GM11168 (cell line): ENCODE results near the gene PCIF1.

ENCODE experiments used
- in situ Hi-C: fragments of 300-500 bp; cut with MboI; formaldehyde crosslinking; loops from one replicate; pipeline ENCODE4 v1.12.0; 2022; ENCODE audit warnings: low sequenced_read_pairs; ENCODE audit not compliant: unreplicated experiment

PCIF1 gene

DNA sequence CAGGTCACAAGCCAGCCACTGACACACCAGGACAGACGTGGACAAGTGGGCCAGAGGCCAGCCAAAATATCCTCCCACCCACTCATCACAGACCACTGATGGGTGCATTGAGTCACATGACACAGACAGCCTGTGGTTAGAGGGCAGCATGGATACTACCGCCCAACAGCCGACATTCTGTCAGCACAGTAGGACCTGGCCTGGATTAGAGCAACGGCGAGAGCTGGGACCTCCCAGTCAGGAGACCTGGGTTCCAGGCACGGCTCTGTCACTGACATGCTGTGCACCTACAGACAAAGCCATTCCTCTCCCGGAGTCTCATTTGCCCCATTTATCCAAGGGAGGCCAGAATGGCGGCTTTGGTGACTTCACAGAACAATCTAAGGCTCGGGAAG lies 29.5 kb downstream of the PCIF1 start:
- in situ Hi-C loops = no loop called here

DNA sequence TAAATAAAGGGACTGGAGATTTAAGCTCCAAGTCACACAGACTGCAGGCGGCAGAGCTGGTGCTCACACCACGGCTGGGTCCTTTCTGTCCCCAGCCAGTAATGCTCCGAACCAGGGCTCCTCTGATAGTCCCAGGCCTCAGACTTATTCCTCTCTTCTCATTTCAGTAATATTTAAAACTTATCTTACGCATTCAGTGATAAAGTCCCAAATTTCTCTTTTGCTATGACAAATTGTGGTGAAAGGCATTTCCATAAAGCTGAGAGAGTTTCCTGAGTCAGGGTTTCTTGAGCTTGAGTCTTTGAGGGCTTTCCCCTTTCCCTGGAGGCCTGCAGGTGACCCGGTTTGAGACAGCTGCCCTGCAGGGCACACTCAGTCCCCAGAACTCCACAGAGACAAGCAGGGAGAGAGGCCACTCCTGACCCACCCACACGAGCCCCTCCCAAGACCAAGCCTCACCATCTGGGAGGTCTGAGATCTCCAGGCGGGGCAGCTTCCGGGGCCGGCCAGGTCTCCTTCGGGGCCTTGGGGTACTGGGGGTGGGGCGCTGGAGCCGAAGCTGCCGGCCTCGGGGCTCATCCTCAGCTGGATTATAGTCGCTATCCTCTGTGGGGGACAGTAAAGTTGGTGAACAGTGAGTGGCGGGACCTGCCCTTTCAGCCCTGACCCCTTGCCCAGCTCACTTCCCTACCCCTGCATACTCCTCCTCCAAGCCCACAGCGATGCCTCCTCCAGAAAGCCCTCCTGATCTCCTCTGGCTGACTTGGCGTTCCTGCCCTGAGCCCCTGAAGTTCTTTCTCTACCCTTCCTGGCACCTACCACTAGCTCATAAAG lies 30.9 kb downstream of the PCIF1 start:
- in situ Hi-C loops = no loop called here

DNA sequence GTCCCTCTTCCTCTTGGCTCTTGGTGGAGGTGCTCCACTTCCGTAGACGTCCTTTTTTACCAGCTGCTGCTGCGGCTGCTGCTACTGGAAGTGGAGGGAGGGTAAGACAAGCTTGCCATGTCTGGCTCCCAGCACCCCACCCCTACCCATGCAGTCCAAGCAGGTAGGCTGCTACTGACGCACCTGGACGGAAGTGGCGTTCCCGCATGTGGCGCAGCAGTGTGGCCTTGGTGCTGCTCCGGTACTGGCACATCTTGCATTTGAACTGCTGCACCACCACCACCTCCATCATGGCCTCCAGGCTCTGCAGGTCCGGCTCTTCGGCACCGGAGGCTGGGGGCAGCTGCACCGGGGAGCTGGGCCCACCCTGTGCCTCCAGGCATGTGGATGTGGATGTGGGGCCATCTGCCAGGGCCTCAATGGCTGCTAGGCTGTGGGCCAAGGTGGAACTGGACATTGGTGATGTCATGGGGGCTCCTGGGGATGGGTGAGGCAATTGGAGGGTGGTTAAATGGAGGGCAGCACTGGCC lies 33.1 kb downstream of the PCIF1 start:
- in situ Hi-C loops = no loop called here

DNA sequence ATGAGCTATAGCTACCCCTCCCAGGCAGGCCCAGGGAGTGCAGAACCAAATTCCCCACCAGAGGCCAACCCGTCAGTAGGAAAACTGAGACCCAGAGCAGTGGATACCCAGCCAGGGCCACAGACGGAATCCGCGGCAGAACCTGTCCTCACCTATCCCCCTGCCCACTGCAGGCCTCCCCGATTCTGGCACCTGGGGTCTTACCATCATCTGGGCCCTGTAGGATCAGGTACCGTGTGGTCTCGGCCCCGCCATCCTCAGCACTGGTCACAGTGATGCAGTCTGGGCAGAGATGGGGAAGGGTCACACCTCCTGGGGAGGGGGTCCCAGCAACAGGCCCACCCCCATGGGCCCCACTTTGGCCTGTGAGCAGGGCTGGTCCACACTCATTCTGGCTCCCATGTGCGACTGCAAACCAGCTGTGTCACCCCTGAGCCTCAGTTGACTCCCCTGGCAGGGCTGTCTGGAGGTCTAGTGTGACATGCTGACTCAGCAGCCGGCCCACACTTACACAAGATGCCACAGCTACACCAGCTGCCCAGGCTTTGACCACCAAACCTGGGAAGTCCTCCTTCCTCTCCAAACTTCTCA lies 33.7 kb downstream of the PCIF1 start:
- in situ Hi-C loops = no loop called here

DNA sequence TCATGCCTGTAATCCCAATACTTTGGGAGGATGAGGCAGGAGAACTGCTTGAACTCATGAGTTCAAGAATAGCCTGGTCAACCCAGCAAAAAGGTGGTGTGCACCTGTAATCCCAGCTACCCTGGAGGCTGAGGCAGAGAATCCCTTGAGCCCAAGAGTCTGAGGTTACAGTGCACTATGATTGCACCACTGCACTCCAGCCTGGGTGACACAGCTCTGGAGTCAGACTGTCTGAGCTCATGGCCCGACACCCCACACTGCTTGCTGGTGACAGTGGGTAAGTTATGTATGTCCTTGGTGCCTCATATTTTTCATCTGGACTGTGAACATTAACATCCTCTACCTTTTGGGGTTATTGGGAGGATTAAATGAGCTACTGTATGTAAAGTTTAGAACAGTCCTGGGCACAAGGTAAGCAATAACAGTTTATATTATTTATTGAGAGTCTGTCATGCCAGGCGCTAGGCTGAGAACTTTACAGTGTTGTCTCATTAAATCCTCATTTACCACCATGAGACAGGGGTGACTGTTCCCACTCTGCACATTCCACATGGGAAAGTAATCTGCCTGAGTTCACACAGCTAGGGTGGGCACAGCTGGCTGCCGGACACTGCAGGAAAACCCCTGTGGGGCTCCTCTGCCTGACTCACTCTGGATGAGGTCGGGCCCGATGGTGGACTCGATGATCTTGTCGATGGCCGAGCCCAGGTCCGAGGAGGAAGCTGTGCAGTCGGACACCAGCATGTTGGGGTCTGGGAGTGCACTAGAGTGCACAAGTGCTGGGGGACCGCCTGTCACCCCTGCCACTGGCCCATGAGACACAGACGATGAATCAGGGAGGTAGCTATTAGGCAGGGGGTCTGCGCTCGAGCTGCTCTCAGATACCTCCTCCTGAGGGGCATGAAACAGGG lies 34.6 kb downstream of the PCIF1 start:
- in situ Hi-C loops = no loop called here

DNA sequence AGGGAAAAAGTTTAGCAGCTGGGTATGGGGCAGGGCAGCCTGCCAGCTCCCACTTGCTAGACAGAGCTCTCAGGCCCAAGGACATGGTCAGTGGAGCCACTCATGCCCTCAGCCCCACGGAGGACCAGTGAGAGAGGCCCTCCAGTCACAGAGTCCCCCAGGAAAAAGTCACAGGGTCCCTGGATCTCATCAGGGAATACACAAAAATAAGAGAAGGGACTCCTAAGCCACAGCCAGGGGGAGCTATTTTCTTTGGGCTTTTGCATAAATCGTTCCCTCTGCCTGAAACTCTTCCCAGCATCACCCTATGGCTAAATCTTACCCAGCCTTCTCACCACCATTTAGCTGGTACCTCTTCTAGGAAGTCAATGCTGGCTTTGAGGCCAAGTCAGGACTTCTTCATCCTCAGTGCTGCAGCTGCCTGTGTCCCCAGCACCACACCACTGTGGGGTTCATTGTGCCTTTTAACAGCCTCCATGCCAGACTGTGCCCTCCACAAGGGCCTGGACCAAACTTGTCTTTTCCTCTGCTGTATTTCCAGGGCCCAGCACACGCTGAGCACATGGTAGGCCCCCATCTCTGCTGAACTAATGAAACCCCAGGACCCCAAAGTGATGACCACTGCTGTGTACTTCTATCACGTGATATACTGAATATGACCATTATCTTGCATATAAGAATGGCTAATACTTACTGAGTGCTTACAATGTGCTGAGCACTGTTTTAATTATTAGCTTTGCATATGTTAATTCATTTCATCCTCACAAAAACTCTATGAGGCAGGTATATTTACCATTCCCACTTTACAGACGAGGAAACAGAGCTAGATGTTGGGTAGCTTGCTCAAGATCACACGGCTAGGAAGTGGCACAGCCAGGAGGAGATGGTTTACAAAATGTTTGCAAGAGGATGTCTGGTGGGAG lies 35.5 kb downstream of the PCIF1 start:
- in situ Hi-C loops = no loop called here

DNA sequence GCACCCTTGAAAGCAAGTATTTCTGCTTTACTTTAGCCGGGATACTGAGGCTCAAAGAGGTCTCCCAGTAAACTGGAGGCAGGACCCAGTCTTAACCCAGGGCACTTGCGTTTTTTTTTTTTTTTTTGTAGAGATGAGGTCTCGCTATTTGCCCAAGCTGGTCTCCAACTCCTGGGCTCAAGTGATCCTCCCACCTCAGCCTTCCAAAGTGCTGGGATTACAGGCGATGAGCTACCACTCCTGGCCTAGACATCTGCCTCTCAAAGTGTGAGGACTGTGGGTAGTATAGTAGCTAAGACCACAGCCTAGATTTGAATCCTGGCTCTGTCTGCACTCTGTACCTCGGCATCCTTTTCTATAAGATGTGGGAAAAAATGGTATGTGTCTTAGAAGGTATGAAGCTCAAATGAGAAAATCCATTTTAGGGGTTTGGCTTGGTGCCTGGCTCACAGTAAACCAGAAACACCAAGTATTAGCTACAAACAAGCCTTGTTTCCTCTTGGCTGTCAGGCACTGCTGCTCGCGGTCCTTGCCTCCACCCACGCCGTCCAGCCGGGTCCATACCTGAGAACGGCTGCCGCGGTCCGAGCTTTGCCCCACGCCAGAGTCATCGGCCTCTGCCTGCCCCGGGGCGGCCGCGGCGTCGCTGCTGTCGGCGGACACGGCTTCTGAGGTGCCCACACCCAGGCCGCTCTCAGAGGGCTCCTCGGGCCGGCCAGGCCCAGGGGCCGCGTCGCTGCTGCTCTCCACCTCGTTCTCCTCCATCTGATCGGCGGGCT lies 36.4 kb downstream of the PCIF1 start:
- in situ Hi-C loops = no loop called here

DNA sequence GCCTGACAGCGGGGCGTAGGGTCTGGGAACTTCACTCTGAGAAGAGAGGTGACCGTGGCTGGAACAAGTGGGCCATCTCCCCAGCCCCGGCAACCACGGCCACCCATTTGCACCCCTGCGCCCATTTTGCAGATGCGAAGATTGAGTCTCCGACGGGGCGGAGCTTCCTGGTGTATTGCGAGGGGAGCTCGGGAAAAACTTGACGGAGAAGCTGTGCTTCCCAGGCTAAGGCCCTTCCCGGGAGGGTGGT lies 36.9 kb downstream of the PCIF1 start:
- in situ Hi-C loops = no loop called here

DNA sequence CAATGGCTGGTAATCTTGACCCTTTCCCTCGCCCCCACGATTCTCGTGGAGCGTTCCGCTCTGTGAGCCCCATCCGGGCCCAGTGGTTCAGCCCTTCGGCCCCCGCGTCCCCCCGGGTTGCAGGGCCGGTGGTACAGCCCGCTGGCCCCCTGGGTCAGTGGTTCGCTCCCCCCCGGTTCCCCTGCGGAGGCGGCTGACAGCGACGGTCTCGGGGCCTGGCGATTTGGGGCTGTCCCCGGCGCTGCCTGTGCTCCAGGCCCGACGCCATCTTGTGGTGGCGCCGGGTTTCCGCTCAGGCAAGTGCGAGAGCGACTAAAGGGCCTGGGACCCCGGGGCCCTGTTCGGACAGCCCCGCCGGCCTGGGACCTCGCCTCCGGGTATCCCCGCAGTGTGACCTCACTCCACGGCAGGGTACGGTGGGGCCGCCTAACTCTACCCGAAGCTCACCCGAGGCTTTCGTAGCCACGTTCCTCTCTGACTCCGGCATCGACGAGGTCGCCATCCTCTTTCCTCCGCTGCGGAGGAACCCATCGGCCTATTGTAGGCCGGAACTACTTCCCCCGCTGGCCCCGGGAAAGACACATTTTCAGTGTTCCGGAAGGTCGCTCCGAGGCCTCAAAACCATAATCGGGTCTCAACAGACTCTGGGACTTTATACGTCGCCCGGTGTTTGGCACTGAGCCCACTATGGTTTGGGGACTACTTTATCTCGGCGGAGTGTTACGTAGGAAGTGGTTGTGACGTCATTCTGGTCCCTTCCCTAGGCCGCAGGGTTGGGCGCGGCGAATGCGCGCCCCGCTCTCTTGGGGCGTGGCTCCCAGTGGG lies 37.4 kb downstream of the PCIF1 start, which contains the start of gene ZNF335:
TSS of gene ZNF335 (minus strand) at position 529 of the 825 bp plus-strand sequence. CDS start 793 bp downstream, outside the sequence.
- in situ Hi-C loops = no loop called here

DNA sequence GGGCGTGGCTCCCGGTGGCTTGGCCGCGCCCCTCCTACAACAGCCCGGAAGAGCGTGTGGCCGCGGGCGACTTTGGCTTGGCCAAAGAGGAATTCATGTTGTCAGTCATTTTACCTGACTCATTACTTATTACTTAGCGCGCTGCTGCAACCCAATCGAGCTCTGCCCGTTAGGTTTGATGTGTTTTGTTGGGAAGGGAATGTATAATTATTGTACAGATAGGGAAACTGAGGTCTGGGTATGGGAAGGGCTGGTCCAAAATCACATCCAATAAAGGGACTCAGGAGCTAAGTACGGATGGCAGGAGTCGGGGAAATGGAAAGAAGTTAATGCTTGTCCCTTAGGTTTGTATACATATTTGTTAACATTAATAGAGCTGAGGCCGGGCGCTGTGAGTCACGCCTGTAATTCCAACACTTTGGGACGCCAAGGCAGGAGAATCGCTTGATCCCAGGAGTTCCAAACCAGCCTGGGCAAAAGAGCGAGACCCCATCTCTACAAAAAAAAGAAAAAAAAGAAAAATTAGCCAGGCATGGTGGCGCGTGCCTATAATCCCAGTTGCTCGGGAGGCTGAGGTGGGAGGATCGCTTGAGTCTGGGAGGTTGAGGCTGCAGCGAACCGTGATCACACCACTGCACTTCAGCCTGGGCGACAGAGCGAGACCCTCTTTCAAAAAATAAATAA lies 38.2 kb downstream of the PCIF1 start:
- in situ Hi-C loops = no loop called here

DNA sequence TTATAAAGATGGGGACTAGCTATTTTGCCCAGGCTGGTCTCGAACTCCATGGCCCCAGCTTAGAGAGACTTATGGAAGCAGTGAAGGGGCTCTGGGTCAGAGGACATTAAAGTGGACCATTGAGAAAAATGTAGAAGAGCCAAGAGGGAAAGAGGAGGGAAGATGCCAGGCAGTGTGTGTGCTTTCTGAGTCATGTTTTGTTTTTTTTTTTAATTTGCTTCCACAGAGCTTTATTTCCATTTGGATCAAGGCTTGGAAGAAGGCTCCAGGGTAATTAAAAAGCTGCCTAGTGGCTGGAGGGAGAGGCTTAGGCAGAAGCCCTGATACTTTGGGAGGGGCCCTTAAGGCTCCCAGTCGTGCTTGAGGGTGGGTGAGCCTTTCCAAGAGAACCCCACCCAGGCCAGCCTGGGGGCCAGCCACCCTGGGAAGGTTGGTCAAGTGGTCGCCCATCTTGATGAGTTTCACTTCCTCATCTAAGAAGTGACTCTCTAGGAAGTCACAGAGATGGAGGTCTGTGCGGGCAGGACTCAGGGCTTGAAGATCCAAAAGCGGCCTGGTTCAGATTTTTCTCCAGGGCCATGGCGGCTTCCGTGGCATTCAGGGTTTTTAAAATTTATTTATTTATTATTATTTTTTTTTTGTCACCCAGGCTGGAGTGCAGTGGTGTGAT lies 40.5 kb downstream of the PCIF1 start:
- in situ Hi-C loops = no loop called here

DNA sequence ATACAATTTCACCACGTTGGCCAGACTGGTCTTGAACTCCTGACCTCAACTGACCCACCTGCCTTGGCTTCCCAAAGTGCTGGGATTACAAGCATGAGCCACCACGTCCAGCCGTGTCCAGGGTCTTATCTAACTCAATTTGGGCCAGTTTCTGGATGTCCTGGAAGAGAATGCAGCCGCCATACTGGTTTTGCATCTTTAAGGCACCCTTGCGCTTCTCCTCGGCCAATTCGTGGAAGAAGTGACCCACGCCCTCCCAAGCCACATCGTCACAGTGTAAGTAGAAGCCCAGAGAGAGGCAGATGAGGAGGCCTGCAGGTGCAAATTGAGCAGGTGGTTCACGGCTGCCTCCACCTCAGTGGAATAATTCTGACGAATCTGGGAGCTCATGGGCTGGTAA lies 41.2 kb downstream of the PCIF1 start:
- in situ Hi-C loops = no loop called here

DNA sequence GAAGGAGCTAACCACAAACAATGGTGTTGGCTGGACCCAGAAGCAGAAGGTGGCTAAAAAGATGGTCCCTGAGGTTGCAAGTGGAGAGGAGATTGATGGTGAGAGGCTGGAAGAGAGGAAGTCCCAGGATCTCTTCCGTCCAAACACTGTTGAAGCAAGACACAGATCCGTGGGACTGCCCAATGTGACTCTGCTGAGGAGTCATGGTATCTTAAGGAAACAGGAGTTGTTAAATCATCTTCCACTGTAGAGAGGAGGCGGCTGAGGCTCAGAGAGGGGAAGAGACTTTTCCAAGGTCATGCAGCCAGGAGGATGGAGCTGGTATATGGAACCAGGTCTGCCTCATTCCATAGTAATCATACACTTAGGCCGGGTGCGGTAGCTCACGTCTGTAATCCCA lies 41.6 kb downstream of the PCIF1 start:
- in situ Hi-C loops = no loop called here

DNA sequence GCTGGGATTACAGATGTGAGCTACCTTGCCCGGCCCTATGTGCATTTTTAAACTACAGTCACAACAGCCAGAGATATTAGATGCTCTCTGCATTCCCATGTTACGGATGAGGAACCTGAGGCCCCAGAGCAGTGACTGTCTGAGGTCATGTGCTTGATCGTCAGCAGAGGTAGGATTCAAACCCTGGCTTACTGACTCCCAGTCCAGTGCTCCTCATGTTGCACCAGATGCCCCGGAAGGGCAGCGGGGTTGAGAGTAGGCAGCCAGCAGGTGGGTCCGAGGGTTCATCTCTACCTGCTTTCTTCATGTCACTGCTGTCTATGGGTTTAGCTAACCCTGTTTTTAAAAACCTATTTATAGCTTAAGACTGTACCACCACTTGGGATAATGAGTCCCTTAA lies 46.8 kb downstream of the PCIF1 start:
- in situ Hi-C loops = no loop called here

DNA sequence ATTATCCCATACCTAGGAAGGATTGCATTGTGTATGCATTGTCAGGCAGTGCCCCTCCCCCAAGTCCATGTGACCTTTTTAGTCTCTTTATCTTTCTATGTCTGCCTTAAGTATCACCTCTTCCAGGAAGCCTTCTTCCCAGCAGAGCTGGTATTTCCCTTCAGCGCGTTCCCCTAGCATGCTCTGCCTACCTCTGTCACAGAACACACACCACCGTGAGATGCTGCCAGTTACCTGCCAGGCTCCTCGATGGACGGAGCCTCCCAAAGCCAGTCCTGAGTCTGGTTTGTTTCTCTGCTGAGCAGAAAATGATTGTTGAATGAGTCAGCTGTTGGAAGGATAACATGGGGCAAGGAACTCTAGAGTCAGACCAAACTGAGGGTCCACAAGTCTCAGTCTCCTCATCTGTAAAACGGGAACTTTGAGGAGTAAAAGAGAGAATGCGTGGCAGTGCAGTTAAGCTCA lies 48.8 kb downstream of the PCIF1 start:
- in situ Hi-C loops = no loop called here

DNA sequence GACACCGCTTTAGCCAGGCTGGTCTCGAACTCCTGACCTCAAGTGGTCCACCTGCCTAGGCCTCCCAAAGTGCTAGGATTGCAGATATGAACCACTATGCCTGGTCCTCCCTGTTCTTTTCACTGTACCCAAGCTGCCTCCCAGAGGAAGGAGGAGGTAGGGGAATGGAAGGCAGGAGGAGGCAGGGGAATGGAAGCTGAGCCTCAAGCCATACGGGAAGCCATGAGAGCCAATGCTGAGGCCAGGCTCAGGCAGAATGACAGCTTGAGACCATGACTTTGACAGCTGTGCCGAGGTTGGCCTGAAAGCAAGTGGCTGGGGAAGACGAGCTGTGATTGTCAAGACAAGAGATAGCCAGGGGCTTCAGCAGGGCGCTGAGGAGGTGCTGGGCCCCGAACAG lies 51.1 kb downstream of the PCIF1 start:
- in situ Hi-C loops = no loop called here

DNA sequence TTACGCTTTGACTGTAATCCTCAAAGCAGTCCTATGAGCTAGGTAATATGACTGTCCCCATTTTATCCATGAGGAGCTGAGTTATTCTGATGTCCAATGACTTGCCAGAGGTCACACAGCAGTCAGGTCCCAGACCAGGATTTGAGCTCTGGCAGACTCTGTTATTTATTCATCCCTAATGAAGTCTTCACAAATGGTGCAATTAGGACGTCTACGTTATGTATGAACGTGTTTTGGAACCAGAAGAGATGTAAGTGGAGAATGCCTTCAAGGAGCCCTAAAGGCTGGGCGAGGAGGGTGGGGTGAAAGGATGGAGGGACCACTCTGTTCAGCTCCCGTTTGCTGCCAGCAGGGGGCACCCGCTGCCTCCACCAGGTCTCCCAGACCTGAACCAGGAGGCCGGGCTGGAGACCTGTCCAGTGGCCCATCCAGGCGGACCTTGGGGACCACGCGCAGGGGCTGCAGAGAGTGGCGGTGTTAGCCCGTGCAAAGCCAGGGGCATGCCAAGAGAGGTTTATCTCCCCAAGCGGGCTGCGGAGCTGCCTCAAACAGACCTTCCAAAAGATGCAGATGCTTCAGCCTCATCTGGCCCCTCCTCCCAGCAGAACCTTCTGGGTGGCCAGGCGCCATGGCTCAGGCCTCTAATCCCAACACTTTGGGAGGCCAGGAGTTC lies 52.8 kb downstream of the PCIF1 start:
- in situ Hi-C loops = no loop called here
